SIG-M5 treated with dmso at 0.1 percent for 504 hours (cell line): Measurements from ENCODE around the gene ADRA2C.

Experiments
- DNase-seq: peaks from one replicate; lab custom pipeline; 2025; ENCODE audit not compliant: unreplicated experiment; lab: John Stamatoyannopoulos, UW

ADRA2C gene

DNA sequence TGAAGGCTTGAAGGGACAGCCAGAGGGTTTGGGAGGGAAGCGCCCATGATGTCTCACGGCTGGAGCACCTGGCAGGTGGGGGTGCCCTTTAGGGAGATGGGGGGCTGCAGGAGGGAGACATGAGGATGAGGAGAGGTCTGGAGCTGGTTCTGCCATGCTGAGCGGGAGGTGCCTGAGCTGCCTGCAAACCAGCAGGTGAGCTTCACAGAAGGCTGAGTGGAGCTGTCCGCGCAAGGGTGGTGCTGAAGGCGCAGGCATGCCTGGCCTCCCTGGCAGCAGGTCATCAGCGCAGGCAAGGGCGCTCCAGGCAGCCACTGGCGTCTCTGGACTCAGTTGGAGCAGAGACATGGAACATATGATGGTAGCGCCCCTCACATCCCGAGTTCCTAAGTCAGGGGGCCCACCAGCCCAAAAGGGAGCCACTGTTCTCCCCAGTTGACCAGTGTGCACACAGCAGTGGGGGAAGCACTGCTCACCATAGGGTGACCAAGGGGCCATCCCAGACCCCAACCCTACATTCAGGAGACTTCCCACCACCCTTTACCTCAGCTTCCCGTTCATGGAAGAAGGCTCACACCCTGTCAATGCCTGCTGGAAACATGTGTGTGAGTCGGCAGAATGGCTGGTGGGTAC is 25.8 kb downstream of the ADRA2C start:
- no peak for DNase-seq

GRCh38 chr4:3792813-3793212 is 26.6 kb downstream of the ADRA2C start:
- DNase-seq: no peak

DNA sequence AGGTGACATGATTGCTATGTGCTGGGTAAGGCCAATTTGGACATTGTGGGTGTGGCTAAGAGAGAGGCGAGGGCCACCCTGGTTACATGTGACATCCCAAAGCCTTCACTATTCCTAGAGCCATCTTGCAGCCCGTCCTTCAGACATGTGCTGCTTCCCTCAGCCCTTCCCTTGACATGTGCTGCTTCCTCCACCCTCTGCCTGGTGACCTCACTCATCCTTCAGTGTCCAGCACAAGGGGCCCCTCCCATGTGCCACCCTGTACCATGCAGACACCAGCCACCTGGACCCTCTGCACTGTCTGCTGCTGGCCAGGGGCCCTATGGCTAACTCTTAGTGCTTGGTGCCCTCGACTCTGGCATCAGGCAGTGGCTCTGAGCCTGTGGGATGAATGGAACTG is 27.4 kb downstream of the ADRA2C start:
- DNase-seq: no peak

GRCh38 chr4:3796960-3797359 is 30.8 kb downstream of the ADRA2C start:
- no peak for DNase-seq

GRCh38 chr4:3797831-3798790 is 31.9 kb downstream of the ADRA2C start:
- DNase-seq: no peak

- DNase-seq: no peak
Observed at GRCh38 chr4:3799496-3799895, 33.3 kb downstream of the ADRA2C start.

DNA sequence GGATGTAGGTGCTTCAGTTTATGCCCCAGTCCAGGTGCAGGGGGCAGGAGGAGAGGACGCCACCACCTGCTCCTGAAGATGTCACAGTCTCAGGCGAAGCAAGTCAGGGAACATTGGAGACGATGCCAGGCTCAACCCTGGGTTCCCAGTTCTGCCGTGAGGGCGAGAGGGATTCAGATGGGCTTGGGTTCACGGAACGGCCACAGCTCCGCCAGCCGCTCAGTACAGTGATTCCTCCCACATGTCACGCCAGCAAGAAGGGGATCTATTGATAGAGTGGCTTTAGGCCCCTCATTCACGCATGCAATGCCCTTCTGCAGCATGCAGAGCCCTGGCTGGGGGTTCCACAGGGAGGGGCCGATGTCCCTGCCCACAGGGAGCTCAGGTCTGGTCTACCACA is 34.2 kb downstream of the ADRA2C start:
- no peak for DNase-seq

GRCh38 chr4:3801521-3801920 is 35.3 kb downstream of the ADRA2C start:
- DNase-seq: no peak

DNA sequence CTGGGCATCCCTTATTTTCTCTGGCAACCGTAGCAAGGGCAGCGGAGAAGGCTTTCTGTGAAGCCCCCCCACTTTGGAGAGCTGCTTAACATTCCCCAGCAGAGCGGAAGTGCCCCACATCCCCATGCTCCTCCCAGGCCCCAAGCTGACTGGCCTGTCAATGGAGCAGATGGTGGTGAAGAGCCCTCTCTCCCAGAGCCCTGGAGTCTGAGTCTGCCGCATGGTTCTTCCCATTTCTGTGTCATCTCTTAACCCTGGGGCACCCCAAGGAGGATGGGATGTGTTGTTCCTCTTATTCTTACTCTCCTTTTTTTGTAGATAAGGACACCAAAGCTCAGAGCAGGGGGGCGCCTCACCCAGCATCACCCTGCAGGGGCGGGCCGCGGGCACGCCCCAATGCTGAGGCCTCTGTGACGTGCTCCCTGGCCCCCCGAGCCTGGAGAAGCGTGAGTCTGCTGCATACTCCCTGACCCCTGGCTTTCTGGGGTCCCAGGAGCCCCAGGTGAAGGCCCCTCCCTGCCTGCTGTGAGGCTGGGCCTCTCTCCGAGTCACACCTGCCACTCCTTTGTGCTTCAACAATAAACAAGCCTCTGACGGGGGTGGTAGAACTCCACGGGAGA is 35.9 kb downstream of the ADRA2C start:
- DNase-seq: no peak

DNA sequence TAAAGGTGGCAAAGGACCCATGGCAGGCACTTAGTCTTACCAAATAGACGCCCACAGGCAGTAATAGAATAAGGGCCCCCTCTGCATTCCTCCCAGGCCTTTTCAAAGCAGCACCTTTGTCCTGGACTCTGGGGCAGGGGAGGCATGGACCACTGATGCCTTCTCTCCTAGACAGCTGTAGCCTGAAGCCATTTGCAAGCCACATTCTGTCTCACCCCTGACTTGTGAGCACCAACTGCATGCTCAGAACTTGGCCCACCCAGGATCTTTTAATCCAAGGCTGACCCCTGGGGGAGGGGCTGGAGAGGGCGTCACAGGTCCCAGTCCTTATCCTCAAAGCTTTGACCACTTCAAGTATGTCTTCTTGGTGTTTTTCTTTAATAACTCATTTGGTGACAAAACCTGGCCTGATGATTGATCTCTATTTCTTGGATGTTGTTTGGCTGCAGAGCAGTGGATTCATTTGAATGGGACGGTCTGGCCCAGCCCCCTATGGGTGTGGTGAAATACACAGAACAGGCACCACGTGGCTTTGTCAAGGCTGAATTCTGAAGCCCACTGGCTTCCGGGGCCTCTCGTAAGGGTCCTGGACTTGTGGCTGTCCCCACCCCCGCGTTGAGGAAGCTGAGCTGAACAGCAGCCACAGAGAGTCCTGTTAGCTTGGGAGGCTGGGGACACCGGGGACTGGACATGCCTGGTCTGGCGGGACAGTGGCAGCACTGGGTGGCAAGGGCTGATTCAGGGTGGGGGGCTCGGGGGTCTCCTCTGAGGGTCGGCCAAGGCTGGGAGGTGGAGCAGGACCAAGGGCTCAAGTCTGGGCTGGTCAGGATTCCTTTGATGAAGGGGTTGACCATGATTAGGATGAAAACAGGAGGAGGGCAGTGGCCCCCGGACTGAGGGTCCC is 36.6 kb downstream of the ADRA2C start:
- no peak for DNase-seq

GRCh38 chr4:3803475-3803847 is 37.3 kb downstream of the ADRA2C start:
- DNase-seq: no peak

- DNase-seq: no peak
Observed at GRCh38 chr4:3803946-3804345, 37.8 kb downstream of the ADRA2C start.

- no peak for DNase-seq
Observed at GRCh38 chr4:3805026-3805425, 38.8 kb downstream of the ADRA2C start.

- no peak for DNase-seq
Observed at GRCh38 chr4:3805731-3806130, 39.5 kb downstream of the ADRA2C start.

DNA sequence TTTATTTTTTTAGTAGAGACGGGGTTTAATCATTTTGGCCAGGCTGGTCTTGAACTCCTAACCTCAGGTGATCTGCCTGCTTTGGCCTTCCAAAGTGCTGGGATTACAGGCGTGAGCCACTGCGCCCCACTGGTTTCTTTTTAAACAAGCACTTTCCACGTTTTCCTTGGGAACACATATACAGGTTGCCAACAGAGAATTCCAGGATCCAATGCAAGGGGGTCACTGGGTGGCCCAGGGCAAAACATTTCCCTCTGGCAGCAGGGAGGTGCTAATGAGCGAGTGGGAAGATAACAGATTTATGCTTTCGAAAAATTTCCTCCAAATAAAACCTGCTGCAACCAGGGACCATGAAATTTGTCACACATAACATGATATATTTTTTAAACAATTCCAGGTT is 41.1 kb downstream of the ADRA2C start:
- DNase-seq: no peak

DNA sequence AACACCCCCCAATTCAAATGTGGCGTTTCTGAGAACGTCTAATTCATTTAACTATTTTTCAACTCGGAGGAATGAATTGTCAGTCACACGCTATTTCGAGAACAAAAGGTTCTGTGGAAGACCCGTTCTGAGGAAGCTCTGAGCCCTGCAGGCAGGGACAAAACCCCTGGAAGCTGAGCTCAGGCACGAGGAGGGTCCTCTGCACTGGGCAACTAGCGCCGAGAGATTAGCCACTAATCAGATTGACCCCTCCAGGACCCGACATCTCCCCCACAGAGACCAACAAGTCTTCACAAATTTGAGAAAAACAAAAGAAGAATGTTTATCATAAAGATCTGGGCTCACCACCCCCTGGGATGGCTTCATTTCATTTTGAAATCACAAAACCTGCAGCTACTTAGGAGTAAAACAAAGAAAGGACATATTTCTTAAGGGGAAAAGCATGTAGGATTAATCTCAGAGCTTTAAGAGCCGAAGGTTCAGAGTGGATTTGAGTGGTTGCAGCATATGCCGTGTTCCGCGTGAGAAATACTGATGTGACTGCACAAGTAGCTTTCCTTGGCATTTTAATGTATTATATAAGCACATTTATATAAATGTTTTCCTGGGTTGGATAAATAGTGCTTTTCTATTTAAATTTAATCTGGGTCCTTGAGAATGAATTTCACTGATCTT is 41.8 kb downstream of the ADRA2C start:
- DNase-seq: no peak

DNA sequence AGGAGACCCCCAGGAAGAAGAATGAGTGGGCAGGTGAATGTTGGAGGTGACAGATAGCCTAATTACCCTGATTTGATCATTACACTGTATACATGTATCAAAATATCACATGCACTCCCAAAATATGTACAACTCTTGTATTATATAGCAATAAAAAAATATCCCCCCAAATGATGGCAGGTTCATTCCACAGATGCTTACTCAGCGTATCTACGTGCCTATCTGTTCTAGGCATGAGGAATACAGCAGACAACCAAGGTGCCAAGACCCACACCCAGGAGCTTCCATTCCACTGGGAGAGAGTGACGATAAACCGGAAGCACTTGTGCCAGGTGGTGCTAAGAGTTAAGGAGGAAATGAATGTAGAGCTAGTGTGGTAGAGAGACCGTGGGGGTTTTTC is 42.4 kb downstream of the ADRA2C start:
- DNase-seq: no peak

GRCh38 chr4:3809028-3809427 is 42.8 kb downstream of the ADRA2C start:
- no peak for DNase-seq

GRCh38 chr4:3809451-3810110 is 43.4 kb downstream of the ADRA2C start:
- no peak for DNase-seq

DNA sequence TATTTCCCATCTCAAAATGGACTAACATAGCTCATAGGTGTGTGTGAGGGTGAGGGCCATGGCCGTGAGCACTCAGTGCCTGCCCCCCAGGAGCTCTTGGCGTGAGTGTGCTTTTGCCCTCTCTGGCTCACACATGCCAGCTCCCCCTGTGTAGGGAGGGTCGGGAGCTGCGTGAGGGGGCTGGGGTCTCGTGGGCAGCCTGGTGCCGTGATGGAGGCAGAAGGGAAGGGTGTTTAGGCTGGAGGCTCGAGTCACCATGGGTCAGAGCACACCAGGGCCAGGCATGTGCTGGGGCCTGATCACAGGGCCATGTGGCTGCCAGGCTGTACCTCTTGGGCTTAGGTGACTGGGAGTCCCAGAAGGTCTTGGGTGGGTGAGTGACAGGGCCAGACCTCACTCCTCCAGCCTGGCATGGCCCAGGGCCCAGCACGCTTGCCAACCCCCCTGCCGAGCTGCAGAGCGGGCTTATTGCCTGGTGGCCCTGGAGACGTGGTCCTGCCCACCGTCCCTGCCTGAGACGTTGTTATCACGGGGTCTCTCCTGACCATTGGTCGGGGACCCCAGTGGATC is 44.0 kb downstream of the ADRA2C start:
- DNase-seq: no peak
